CD14-positive monocyte (primary cell): Measurements from ENCODE around the gene TRPV4. TPM values are rescaled to one million over a fixed set of nuclear protein-coding genes. Genes with fewer than 3 reads are reported as not detected.

ENCODE experiments used
- DNase-seq, 3 donors: peaks; one replicate each; pipeline ENCODE4 v3.0.0-alpha.2; 2011 to 2022
- H2AFZ ChIP-seq: 2 replicates; pipeline ENCODE4 v1.6.0; 2012; ENCODE audit warnings: mild to moderate bottlenecking, low read depth, low read length, inconsistent platforms; ENCODE audit not compliant: insufficient read depth, poor library complexity, severe bottlenecking
- H3K27ac ChIP-seq, 2 donors: 1 replicate in 1 of 2; 2 replicates in 1 of 2; pipeline ENCODE4 v1.5.1; 2012 to 2013; ENCODE audit warnings: low read length in 2 of 2, control low read depth in 1 of 2, inconsistent platforms in 1 of 2, low read depth in 1 of 2, mild to moderate bottlenecking in 1 of 2
- H3K27me3 ChIP-seq, 2 donors: one replicate each; pipeline versions ENCODE4 v1.6.0 to v1.6.1; 2011 to 2013; ENCODE audit warnings: low read length in 2 of 2; ENCODE audit not compliant: control insufficient read depth in 2 of 2, insufficient read depth in 2 of 2
- H3K36me3 ChIP-seq, 2 donors: replicated peaks in 1 of 2; 1 replicate in 1 of 2; 2 replicates in 1 of 2; pipeline versions ENCODE4 v1.5.1 to v1.6.1; 2012 to 2013; ENCODE audit warnings: low read length in 2 of 2, control low read depth in 1 of 2, inconsistent platforms in 1 of 2, mild to moderate bottlenecking in 1 of 2; ENCODE audit not compliant: insufficient read depth in 2 of 2, control insufficient read depth in 1 of 2
- H3K4me1 ChIP-seq, 2 donors: 1 replicate in 1 of 2; 2 replicates in 1 of 2; pipeline versions ENCODE4 v1.5.1 to v1.6.1; 2012 to 2013; ENCODE audit warnings: low read length in 2 of 2, control low read depth in 1 of 2, inconsistent platforms in 1 of 2, mild to moderate bottlenecking in 1 of 2, moderate library complexity in 1 of 2; ENCODE audit not compliant: insufficient read depth in 2 of 2, control insufficient read depth in 1 of 2
- H3K4me2 ChIP-seq: replicated peaks from 2 replicates; pipeline ENCODE3; 2012; ENCODE audit warnings: low read length, moderate library complexity, mild to moderate bottlenecking; ENCODE audit not compliant: poor library complexity, severe bottlenecking; ENCODE audit errors: extremely low read depth
- H3K4me3 ChIP-seq, 3 experiments: fragments of 200-600 bp in 1 of 3; sonication (generic) in 1 of 3; replicated peaks in 1 of 3; 1 replicate in 2 of 3; 2 replicates in 1 of 3; pipeline ENCODE4 v1.5.1; 2011 to 2013; ENCODE audit warnings: low read length in 3 of 3, mild to moderate bottlenecking in 3 of 3, control low read depth in 2 of 3, low read depth in 2 of 3, inconsistent platforms in 1 of 3, moderate library complexity in 1 of 3
- H3K79me2 ChIP-seq: 2 replicates; pipeline ENCODE4 v1.6.0; 2012; ENCODE audit warnings: mild to moderate bottlenecking, control low read depth, inconsistent platforms, low read length, moderate library complexity; ENCODE audit not compliant: insufficient read depth
- H3K9ac ChIP-seq: 2 replicates; pipeline ENCODE4 v1.6.0; 2017; ENCODE audit warnings: low read length, mild to moderate bottlenecking; ENCODE audit not compliant: insufficient read depth, poor library complexity, severe bottlenecking
- H3K9me3 ChIP-seq, 2 donors: replicated peaks in 1 of 2; 1 replicate in 1 of 2; 2 replicates in 1 of 2; pipeline versions ENCODE4 v1.5.1 to v1.6.1; 2012 to 2013; ENCODE audit warnings: low read length in 2 of 2, control low read depth in 1 of 2; ENCODE audit not compliant: control insufficient read depth in 1 of 2, insufficient read depth in 1 of 2
- H4K20me1 ChIP-seq: 2 replicates; pipeline ENCODE4 v1.6.0; 2012; ENCODE audit warnings: mild to moderate bottlenecking, low read length, control low read depth, moderate library complexity; ENCODE audit not compliant: insufficient read depth
- H3K27ac Mint-ChIP-seq, 7 donors: one replicate each; pipeline ENCODE4 v1.8.0; 2020; ENCODE audit warnings: mild to moderate bottlenecking in 7 of 7, mixed read lengths in 7 of 7, moderate library complexity in 6 of 7, inconsistent platforms in 2 of 7
- H3K27me3 Mint-ChIP-seq, 3 donors: one replicate each; pipeline ENCODE4 v1.8.0; 2021 to 2022; ENCODE audit warnings: low read depth in 3 of 3, mild to moderate bottlenecking in 3 of 3, mixed read lengths in 3 of 3, moderate library complexity in 3 of 3, inconsistent platforms in 1 of 3
- H3K36me3 Mint-ChIP-seq, 2 donors: one replicate each; pipeline ENCODE4 v1.8.0; 2020; ENCODE audit warnings: mixed read lengths in 2 of 2, inconsistent platforms in 1 of 2, mild to moderate bottlenecking in 1 of 2
- H3K4me1 Mint-ChIP-seq: one replicate; pipeline ENCODE4 v1.8.0; 2020; ENCODE audit warnings: mild to moderate bottlenecking, mixed read lengths
- H3K4me3 Mint-ChIP-seq, 2 donors: one replicate each; pipeline ENCODE4 v1.8.0; 2020; ENCODE audit warnings: mild to moderate bottlenecking in 2 of 2, mixed read lengths in 2 of 2, moderate library complexity in 1 of 2
- H3K9me3 Mint-ChIP-seq, 7 donors: one replicate each; pipeline ENCODE4 v1.8.0; 2020 to 2022; ENCODE audit warnings: mixed read lengths in 7 of 7, mild to moderate bottlenecking in 6 of 7, moderate library complexity in 6 of 7, inconsistent platforms in 2 of 7
- WGBS: methylation state at CpG from one replicate; pipeline ENCODE4 v1.1.5; 2013; ENCODE audit warnings: missing lambda C conversion rate; ENCODE audit not compliant: insufficient coverage; 5-methylcytosine and 5-hydroxymethylcytosine counted together
- intact Hi-C, 2 donors: fragments of 100-400 bp; cut with micrococcal nuclease; formaldehyde crosslinking; loops; one replicate each; pipeline versions ENCODE4 v1.15.0 to v1.15.1; 2023
- polyA plus RNA-seq, 3 donors: library from polyadenylated mRNA; depleted of rRNA in 1 of 3; unstranded in 2 of 3; stranded (reverse) in 1 of 3; fragments of 300-500 nt in 2 of 3; fragments of >200 nt in 1 of 3; fragmentation: Illumina TruSeq in 2 of 3; gene quantifications; 1 replicate in 2 of 3; 2 replicates in 1 of 3; pipeline ENCODE4 v1.2.3, GENCODE V29; 2012 to 2021
- TF ChIP-seq, protein P1 (sequence below): fragments of 200-600 bp; IDR thresholded peaks from one replicate; pipeline ENCODE4 v1.8.0; 2022; ENCODE audit warnings: antibody characterized with exemption, mild to moderate bottlenecking

TRPV4 gene
- polyA plus RNA-seq, 3 donors: 0.64 to 3.1 (median 2.0) TPM

- Histone ChIP-seq H3K9ac (no peak overlapping the region), H3K4me1 (no peaks in the 10 kb centered on the region), H3K36me3 (no peaks in the 10 kb centered on the region), H4K20me1 (no peaks in the 10 kb centered on the region), H3K4me3 (no peak overlapping the region), H3K27me3 (no peaks in the 10 kb centered on the region), H3K79me2 (no peaks in the 10 kb centered on the region), H2AFZ (no peak overlapping the region), H3K4me2 (no peak overlapping the region), H3K27ac (no peak overlapping the region), H3K9me3 (peaks cover 0 to 3% of the 10 kb centered on the region in 2 donors)
- Mint-ChIP-seq H3K27me3 (peaks cover 0 to 8% (median 7%) of the 10 kb centered on the region in 3 donors), H3K4me3 (no peak overlapping the region), H3K36me3 (no peaks in the 10 kb centered on the region), H3K27ac (no peak overlapping the region), H3K9me3 (peaks cover 0 to 9% (median 4%) of the 10 kb centered on the region in 7 donors), H3K4me1 (peaks cover 16% of the 10 kb centered on the region)
- TF ChIP-seq, protein P1, sequence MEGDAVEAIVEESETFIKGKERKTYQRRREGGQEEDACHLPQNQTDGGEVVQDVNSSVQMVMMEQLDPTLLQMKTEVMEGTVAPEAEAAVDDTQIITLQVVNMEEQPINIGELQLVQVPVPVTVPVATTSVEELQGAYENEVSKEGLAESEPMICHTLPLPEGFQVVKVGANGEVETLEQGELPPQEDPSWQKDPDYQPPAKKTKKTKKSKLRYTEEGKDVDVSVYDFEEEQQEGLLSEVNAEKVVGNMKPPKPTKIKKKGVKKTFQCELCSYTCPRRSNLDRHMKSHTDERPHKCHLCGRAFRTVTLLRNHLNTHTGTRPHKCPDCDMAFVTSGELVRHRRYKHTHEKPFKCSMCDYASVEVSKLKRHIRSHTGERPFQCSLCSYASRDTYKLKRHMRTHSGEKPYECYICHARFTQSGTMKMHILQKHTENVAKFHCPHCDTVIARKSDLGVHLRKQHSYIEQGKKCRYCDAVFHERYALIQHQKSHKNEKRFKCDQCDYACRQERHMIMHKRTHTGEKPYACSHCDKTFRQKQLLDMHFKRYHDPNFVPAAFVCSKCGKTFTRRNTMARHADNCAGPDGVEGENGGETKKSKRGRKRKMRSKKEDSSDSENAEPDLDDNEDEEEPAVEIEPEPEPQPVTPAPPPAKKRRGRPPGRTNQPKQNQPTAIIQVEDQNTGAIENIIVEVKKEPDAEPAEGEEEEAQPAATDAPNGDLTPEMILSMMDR: peak; percentile 87
- 0% methylated on average over 4 of the region's 10 CpGs for WGBS
- peak; percentile 47 to 61 (median 59) for DNase-seq
- intact Hi-C loops: loop anchor here (1.0 to 2.0 kb wide), 5 partner anchors 177 to 347 kb away; no protein-coding TSS in a partner anchor
Measured at GRCh38 chr12:109775172-109775881, 57.9 kb downstream of the TRPV4 start.

- no peak for DNase-seq
- H3K4me3 ChIP-seq: no peak overlapping the region
- intact Hi-C loops: loop anchor here (2.0 kb wide), 3 partner anchors 175 to 345 kb away; no protein-coding TSS in a partner anchor
- H3K27ac Mint-ChIP-seq: peak overlapping the region in 1 of 7 donors; percentile 20
- H2AFZ ChIP-seq: no peak overlapping the region
- H3K79me2 ChIP-seq: no peaks in the 10 kb centered on the region
- H3K9ac ChIP-seq: no peak overlapping the region
- peaks cover 0 to 8% (median 7%) of the 10 kb centered on the region in 3 donors for H3K27me3 Mint-ChIP-seq
- H3K27ac ChIP-seq: no peak overlapping the region
- no peaks in the 10 kb centered on the region for H3K9me3 ChIP-seq
- peak overlapping the region; percentile 41 for H3K4me2 ChIP-seq
- H3K4me1 ChIP-seq: no peaks in the 10 kb centered on the region
- H3K4me3 Mint-ChIP-seq: peak overlapping the region in 1 of 2 donors; percentile 57
- H3K27me3 ChIP-seq: no peaks in the 10 kb centered on the region
- TF ChIP-seq, protein P1: no peak
- peaks cover 10% of the 10 kb centered on the region for H3K4me1 Mint-ChIP-seq
- no peaks in the 10 kb centered on the region for H4K20me1 ChIP-seq
- H3K36me3 Mint-ChIP-seq: no peaks in the 10 kb centered on the region
- peaks cover 0 to 3% (median 0%) of the 10 kb centered on the region in 7 donors for H3K9me3 Mint-ChIP-seq
- no peaks in the 10 kb centered on the region for H3K36me3 ChIP-seq
- 12% methylated on average over 6 of the region's 21 CpGs for WGBS
Measured at GRCh38 chr12:109773384-109774011, 59.7 kb downstream of the TRPV4 start.
